Activated T-helper 2 cell treated with anti-CD3 and anti-CD28 coated beads, Interferon-gamma antibody, Interleukin-2, Interleukin-4, amounts not matched to agents 10 μg/mL and 5 μg/mL and 100 μg/mL, durations not matched to agents 14 hours and 24 hours and 36 hours (primary cell): ENCODE results near the gene TSSK6. TPM values are rescaled to one million over a fixed set of nuclear protein-coding genes. Genes with fewer than 3 reads are reported as not detected.
"Not testable (repeated sequence)": the region's sequence is repeated elsewhere in the genome, so short reads cannot be mapped to it uniquely, and the experiment has no call there.

ENCODE experiments used
- DNase-seq: peaks from one replicate; pipeline ENCODE4 v3.0.0; 2021; ENCODE audit warnings: low spot score
- H3K27ac Mint-ChIP-seq: one replicate; pipeline ENCODE4 v1.8.0; 2021; ENCODE audit warnings: mixed read lengths
- H3K27me3 Mint-ChIP-seq: one replicate; pipeline ENCODE4 v1.8.0; 2021; ENCODE audit warnings: low read depth, mixed read lengths
- H3K36me3 Mint-ChIP-seq: one replicate; pipeline ENCODE4 v1.8.0; 2021; ENCODE audit warnings: low read depth, mixed read lengths
- H3K4me1 Mint-ChIP-seq: one replicate; pipeline ENCODE4 v1.8.0; 2021; ENCODE audit warnings: low read depth, mixed read lengths
- H3K4me3 Mint-ChIP-seq: one replicate; pipeline ENCODE4 v1.8.0; 2021; ENCODE audit warnings: low read depth, mild to moderate bottlenecking, moderate library complexity, mixed read lengths
- H3K9me3 Mint-ChIP-seq: one replicate; pipeline ENCODE4 v1.8.0; 2021; ENCODE audit warnings: mixed read lengths
- intact Hi-C: fragments of 100-400 bp; cut with micrococcal nuclease; formaldehyde crosslinking; loops from one replicate; pipeline ENCODE4 v1.15.1; 2023
- total RNA-seq: library from RNA; stranded (reverse); gene quantifications from 2 replicates; pipeline ENCODE4 v1.2.3, GENCODE V29; 2022

The TSSK6 gene
- total RNA-seq, 1 donor from 2014 or later, result 2.9 TPM

GRCh38 chr19:19482809-19483596 lies 32.3 kb downstream of the TSSK6 start:
- no peak overlapping the region for H3K4me3 Mint-ChIP-seq
- H3K27me3 Mint-ChIP-seq, result no peaks in the 10 kb centered on the region
- DNase-seq, result no peak
- H3K36me3 Mint-ChIP-seq, result peaks cover 19% of the 10 kb centered on the region
- intact Hi-C loops, result no loop called here
- peaks cover 25% of the 10 kb centered on the region for H3K4me1 Mint-ChIP-seq
- H3K27ac Mint-ChIP-seq, result no peak overlapping the region
- no peaks in the 10 kb centered on the region for H3K9me3 Mint-ChIP-seq

GRCh38 chr19:19480688-19481087 lies 34.7 kb downstream of the TSSK6 start:
- Mint-ChIP-seq H3K36me3 (peaks cover 23% of the 10 kb centered on the region), H3K27me3 (no peaks in the 10 kb centered on the region), H3K27ac (peak overlapping the region; percentile 33), H3K4me1 (peaks cover 41% of the 10 kb centered on the region), H3K4me3 (no peak overlapping the region), H3K9me3 (no peaks in the 10 kb centered on the region)
- DNase-seq, result no peak
- intact Hi-C loops, result no loop called here

- DNase-seq, result no peak
- Mint-ChIP-seq H3K4me3 (no peak overlapping the region), H3K36me3 (peaks cover 31% of the 10 kb centered on the region), H3K9me3 (no peaks in the 10 kb centered on the region), H3K4me1 (peaks cover 62% of the 10 kb centered on the region), H3K27me3 (no peaks in the 10 kb centered on the region), H3K27ac (no peak overlapping the region)
- intact Hi-C loops, result no loop called here
These were observed 37.5 kb downstream of the TSSK6 start for GRCh38 chr19:19477705-19478383.

- DNase-seq, result no peak
These were observed 39.2 kb downstream of the TSSK6 start for GRCh38 chr19:19475849-19476828.

GRCh38 chr19:19475015-19475765 lies 40.2 kb downstream of the TSSK6 start:
- peak overlapping the region; percentile 70 for H3K27ac Mint-ChIP-seq
- H3K4me3 Mint-ChIP-seq, result peak overlapping the region; percentile 47
- intact Hi-C loops, result loop anchor here (2.0 kb wide), 1 partner anchor 16 kb away; no protein-coding TSS in a partner anchor
- H3K27me3 Mint-ChIP-seq, result no peaks in the 10 kb centered on the region
- DNase-seq, result no peak
- peaks cover 65% of the 10 kb centered on the region for H3K4me1 Mint-ChIP-seq
- H3K9me3 Mint-ChIP-seq, result no peaks in the 10 kb centered on the region
- peaks cover 48% of the 10 kb centered on the region for H3K36me3 Mint-ChIP-seq

More at GRCh38 chr19:19475849-19476828, 39.2 kb downstream of the TSSK6 start:
- H3K4me1 Mint-ChIP-seq, result peaks cover 72% of the 10 kb centered on the region
- H3K4me3 Mint-ChIP-seq, result peak overlapping the region; percentile 47
- H3K9me3 Mint-ChIP-seq, result no peaks in the 10 kb centered on the region
- intact Hi-C loops, result loop anchor here (2.0 kb wide), 1 partner anchor 17 kb away; no protein-coding TSS in a partner anchor
- peak overlapping the region; percentile 70 for H3K27ac Mint-ChIP-seq
- H3K36me3 Mint-ChIP-seq, result peaks cover 46% of the 10 kb centered on the region
- H3K27me3 Mint-ChIP-seq, result no peaks in the 10 kb centered on the region

GRCh38 chr19:19472106-19472505 lies 43.2 kb downstream of the TSSK6 start:
- H3K4me3 Mint-ChIP-seq, H3K27me3 Mint-ChIP-seq, H3K27ac Mint-ChIP-seq, intact Hi-C loops, DNase-seq: not testable (repeated sequence)
- Mint-ChIP-seq H3K9me3 (peaks cover 23% of the 10 kb centered on the region), H3K4me1 (peaks cover 48% of the 10 kb centered on the region), H3K36me3 (peaks cover 69% of the 10 kb centered on the region)

- peaks cover 44% of the 10 kb centered on the region for H3K4me1 Mint-ChIP-seq
- intact Hi-C loops, result no loop called here
- no peak for DNase-seq
- no peaks in the 10 kb centered on the region for H3K27me3 Mint-ChIP-seq
- H3K4me3 Mint-ChIP-seq, result no peak overlapping the region
- peaks cover 73% of the 10 kb centered on the region for H3K36me3 Mint-ChIP-seq
- H3K27ac Mint-ChIP-seq, result no peak overlapping the region
- peaks cover 26% of the 10 kb centered on the region for H3K9me3 Mint-ChIP-seq
These were observed 43.7 kb downstream of the TSSK6 start for GRCh38 chr19:19471682-19472081.

GRCh38 chr19:19470579-19470978 lies 44.8 kb downstream of the TSSK6 start:
- H3K36me3 Mint-ChIP-seq, result peaks cover 80% of the 10 kb centered on the region
- no peak overlapping the region for H3K27ac Mint-ChIP-seq
- DNase-seq, result no peak
- intact Hi-C loops, result no loop called here
- no peak overlapping the region for H3K4me3 Mint-ChIP-seq
- H3K9me3 Mint-ChIP-seq, result peaks cover 35% of the 10 kb centered on the region
- peaks cover 37% of the 10 kb centered on the region for H3K4me1 Mint-ChIP-seq
- no peaks in the 10 kb centered on the region for H3K27me3 Mint-ChIP-seq

GRCh38 chr19:19468424-19469050 lies 46.8 kb downstream of the TSSK6 start:
- Mint-ChIP-seq H3K4me1 (peaks cover 30% of the 10 kb centered on the region), H3K27me3 (no peaks in the 10 kb centered on the region)
- intact Hi-C loops, result no loop called here

GRCh38 chr19:19466201-19466600 lies 49.1 kb downstream of the TSSK6 start:
- H3K27me3 Mint-ChIP-seq, result no peaks in the 10 kb centered on the region
- no peak overlapping the region for H3K27ac Mint-ChIP-seq
- intact Hi-C loops, result no loop called here
- peaks cover 40% of the 10 kb centered on the region for H3K9me3 Mint-ChIP-seq
- H3K36me3 Mint-ChIP-seq, result peaks cover 69% of the 10 kb centered on the region
- H3K4me3 Mint-ChIP-seq, result no peak overlapping the region
- peaks cover 26% of the 10 kb centered on the region for H3K4me1 Mint-ChIP-seq
- DNase-seq, result no peak

More at GRCh38 chr19:19468424-19469050, 46.8 kb downstream of the TSSK6 start:
- no peak for DNase-seq
- Mint-ChIP-seq H3K36me3 (peaks cover 85% of the 10 kb centered on the region), H3K9me3 (peaks cover 40% of the 10 kb centered on the region), H3K27ac (no peak overlapping the region), H3K4me3 (no peak overlapping the region)

- peaks cover 40% of the 10 kb centered on the region for H3K9me3 Mint-ChIP-seq
- no peaks in the 10 kb centered on the region for H3K27me3 Mint-ChIP-seq
- intact Hi-C loops, result no loop called here
- H3K4me3 Mint-ChIP-seq, result no peak overlapping the region
- H3K4me1 Mint-ChIP-seq, result peaks cover 30% of the 10 kb centered on the region
- peak overlapping the region; percentile 26 for H3K27ac Mint-ChIP-seq
- no peak for DNase-seq
- peaks cover 64% of the 10 kb centered on the region for H3K36me3 Mint-ChIP-seq
These were observed 49.8 kb downstream of the TSSK6 start for GRCh38 chr19:19465436-19466070.
